Epithelial cell of proximal tubule (primary cell): ENCODE results near the gene ANOS1. TPM values are rescaled to one million over a fixed set of nuclear protein-coding genes. Genes with fewer than 3 reads are reported as not detected.
A peak's percentile ranks its signal among the peaks of the same experiment; 100 is the strongest.

Experiments
- DNase-seq: peaks from one replicate; pipeline ENCODE4 v3.0.0-alpha.2; 2011; ENCODE audit warnings: low read depth
- H3K4me3 ChIP-seq: 2 replicates; pipeline ENCODE4 v1.5.1; 2011; ENCODE audit warnings: low read depth, mild to moderate bottlenecking, low read length
- total RNA-seq: library from RNA; depleted of rRNA; stranded (reverse); fragments of >200 nt; gene quantifications from 2 replicates; pipeline ENCODE4 v1.2.3, GENCODE V29; 2015
- TF ChIP-seq, protein P1 (sequence below): conservative IDR thresholded peaks from 2 replicates; pipeline ENCODE4 v1.5.1; 2012; ENCODE audit warnings: low read depth, mild to moderate bottlenecking, low read length

The ANOS1 gene
- total RNA-seq, 1 donor from 2014 or later, result 2.3 TPM

DNA sequence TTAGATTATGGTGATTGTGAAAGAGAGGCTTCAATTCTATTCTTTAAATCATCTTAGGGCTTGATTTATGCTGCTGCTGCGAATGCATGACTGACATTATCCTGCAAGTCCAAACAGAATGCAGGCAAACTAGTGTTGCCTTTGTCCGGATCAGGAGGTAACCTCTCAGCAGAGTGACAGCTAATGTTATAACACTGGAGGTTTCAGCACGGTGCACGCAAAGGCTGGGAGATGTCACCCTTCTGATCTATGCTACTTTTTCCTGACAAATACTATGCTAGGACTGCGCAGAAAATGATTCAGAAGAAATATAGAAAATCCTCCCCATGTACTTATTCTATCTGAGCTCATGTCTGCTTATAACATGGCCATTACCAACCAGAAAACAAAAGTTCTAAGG lies 48.2 kb downstream of the ANOS1 start:
- no peak for DNase-seq
- TF ChIP-seq, protein P1, sequence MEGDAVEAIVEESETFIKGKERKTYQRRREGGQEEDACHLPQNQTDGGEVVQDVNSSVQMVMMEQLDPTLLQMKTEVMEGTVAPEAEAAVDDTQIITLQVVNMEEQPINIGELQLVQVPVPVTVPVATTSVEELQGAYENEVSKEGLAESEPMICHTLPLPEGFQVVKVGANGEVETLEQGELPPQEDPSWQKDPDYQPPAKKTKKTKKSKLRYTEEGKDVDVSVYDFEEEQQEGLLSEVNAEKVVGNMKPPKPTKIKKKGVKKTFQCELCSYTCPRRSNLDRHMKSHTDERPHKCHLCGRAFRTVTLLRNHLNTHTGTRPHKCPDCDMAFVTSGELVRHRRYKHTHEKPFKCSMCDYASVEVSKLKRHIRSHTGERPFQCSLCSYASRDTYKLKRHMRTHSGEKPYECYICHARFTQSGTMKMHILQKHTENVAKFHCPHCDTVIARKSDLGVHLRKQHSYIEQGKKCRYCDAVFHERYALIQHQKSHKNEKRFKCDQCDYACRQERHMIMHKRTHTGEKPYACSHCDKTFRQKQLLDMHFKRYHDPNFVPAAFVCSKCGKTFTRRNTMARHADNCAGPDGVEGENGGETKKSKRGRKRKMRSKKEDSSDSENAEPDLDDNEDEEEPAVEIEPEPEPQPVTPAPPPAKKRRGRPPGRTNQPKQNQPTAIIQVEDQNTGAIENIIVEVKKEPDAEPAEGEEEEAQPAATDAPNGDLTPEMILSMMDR, result no peak
- H3K4me3 ChIP-seq, result no peak overlapping the region

DNA sequence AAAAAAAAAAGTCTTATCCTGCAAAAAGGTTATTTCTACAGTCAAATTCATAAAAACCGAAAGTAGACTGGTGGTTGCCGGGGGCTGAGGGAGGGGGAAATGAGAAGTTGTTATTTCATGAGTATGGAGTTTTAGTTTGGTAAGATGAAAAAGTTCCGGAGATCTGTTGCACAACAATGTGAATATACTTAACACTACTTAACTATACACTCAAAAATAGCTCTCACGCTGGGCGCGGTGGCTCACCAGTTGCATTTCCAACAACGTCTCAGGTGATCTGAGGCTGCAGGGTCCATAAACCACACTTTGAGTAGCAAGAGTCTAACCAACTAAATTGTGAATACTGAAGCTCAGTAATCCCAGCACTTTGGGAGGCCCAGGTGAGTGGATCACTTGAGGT lies 52.4 kb downstream of the ANOS1 start:
- H3K4me3 ChIP-seq, result no peak overlapping the region
- TF ChIP-seq, protein P1, result no peak
- no peak for DNase-seq

DNA sequence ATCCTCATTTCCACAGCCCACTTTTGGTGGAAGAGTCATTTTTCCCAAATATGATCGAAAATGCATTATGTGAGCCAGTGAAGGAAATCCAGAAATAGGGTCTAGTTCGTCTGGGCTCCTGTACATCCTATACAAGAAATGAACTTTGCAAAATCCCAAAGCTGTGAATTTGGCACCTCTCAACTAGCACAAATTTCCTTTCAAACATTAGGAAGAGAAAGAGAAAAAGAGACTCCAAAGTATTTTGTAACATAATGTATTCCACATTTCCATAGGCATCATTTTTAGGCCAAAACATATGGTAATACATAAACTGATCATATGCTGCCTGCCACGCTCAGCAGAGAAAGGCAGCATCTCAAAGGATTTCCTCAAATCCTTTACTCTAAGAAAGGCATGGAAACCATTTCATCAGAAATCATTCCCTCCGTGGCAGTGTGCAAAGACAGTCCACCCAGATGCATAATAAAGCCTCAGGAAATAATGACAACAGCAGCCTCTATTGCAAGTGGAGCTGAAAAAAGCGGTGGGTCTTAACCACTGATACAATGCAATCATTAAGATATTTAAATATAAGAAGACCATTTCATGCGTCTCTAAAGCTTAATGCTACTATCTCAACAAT lies 56.8 kb downstream of the ANOS1 start:
- no peak overlapping the region for H3K4me3 ChIP-seq
- TF ChIP-seq, protein P1, result no peak
- DNase-seq, result no peak

DNA sequence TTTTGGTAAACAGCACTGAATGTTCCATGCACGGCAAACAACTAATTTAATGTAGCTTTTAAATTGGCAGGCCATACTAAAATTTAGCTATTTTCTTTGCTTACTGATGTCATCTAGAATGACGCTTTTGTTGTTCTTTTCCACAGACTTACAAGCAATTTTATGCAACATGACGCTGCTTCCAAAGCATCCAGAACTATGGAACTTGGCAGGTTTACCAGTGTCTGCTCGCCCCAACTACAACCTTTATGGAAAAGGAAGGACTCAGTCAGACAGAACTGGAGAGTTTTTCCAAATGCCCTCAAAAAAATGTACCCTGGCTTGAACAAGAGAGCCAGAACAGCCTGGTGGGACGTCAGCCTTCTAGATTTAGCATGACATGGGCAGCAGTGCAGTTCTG lies 58.7 kb downstream of the ANOS1 start:
- DNase-seq, result no peak
- no peak overlapping the region for H3K4me3 ChIP-seq
- TF ChIP-seq, protein P1, result no peak

DNA sequence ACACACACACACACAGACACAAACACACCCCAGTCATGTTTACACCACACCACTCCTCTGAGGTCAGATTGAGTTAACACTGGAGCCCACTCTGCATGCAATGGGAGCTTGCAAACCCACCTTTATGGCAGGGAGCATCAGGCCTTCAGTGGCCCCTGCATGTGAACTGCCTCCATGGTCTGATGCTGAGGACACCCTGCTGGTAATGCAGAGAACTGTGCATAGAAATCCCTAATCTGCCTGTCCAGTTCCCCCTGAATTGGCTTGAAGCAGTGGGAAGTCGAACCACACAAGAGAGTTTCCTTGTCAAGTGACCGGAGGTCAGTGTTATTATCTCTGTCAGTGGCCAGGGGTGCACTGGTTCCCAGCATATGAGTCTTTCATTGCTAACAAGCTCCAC lies 59.8 kb downstream of the ANOS1 start:
- no peak overlapping the region for H3K4me3 ChIP-seq
- TF ChIP-seq, protein P1, result peak; percentile 26
- DNase-seq, result no peak

DNA sequence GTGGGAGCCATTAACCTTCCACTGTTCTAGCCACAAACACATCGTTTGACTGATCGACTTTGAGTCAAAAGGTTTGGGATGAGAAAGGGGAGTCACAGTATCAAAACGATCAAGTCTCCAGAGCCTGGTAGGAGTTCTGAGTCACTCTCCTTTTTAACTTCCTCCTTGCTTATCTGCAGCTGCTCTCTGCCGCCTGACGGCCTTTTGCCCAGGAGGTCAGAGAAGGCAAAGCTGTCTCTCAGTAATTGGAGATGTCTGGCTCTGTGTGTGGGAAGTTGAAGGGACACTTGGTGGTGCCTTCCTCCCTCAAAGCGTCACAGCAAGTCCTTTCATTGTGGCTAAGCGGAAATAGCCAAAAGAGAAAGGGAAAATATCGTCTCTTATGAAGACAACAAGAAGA lies 63.1 kb downstream of the ANOS1 start:
- no peak for DNase-seq
- H3K4me3 ChIP-seq, result no peak overlapping the region
- TF ChIP-seq, protein P1, result no peak

GRCh38 chrX:8663325-8663724 lies 68.6 kb downstream of the ANOS1 start:
- H3K4me3 ChIP-seq, result no peak overlapping the region
- TF ChIP-seq, protein P1, result no peak
- no peak for DNase-seq
